HG03103 (cell line): Measurements from ENCODE around the gene NEUROG3.

Source experiments
- ATAC-seq: cut with Tn5 transposase; IDR thresholded peaks from one replicate; pipeline ENCODE4 v1.9.1; 2021; ENCODE audit warnings: low read depth; ENCODE audit not compliant: unreplicated experiment

NEUROG3 gene, protein sequence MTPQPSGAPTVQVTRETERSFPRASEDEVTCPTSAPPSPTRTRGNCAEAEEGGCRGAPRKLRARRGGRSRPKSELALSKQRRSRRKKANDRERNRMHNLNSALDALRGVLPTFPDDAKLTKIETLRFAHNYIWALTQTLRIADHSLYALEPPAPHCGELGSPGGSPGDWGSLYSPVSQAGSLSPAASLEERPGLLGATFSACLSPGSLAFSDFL

GRCh38 chr10:69573056-69573806 is at the start of gene NEUROG3:
NEUROG3 (minus strand) TSS chr10:69573422; CDS start chr10:69573043, 379 bp downstream.
- ATAC-seq, result peak; percentile 54

- no peak for ATAC-seq
These were observed 47.4 kb upstream of the NEUROG3 start for GRCh38 chr10:69620625-69621024.

DNA sequence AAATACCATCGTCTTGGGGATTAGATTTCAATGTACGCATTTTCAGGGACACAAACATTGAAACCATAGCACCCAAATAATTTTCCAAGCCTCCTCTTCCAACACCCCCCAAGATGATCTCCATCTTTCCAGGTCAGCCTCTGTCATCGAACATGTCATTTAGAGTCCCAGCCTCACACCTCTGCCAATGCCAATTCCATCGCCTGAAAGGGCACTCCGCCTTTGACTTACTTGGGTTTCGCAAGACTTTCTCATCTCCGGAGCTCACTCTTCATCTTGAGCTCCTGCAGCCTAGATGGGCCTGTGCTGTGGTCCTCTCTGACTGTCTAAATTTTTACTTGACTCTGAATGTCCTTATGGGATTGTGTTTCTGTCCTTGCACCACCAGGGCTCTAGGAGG is 46.4 kb upstream of the NEUROG3 start:
- ATAC-seq, result no peak

- ATAC-seq, result no peak
These were observed 45.5 kb upstream of the NEUROG3 start for GRCh38 chr10:69618746-69619145.

GRCh38 chr10:69616358-69616757 is 43.1 kb upstream of the NEUROG3 start:
- ATAC-seq, result no peak

DNA sequence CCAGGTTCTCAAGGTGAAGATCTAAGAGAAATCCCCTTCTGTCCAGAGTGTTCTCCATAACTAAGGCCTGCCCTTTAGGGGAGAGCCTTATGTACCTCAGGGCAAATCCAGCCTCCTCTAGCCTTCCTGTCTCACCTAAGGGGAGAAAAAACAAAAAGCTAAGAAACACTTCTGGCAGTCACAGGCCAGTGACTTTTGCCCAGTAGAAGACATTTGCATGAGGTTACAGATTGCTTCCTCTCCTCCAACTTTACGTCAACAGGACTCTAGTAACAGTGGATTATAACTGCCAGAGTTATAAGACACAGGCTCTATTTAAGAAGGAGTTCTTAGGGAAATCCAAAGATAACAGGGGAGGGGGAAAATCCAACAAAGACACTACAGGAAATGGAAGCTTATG is 40.9 kb upstream of the NEUROG3 start:
- no peak for ATAC-seq

GRCh38 chr10:69612760-69613159 is 39.5 kb upstream of the NEUROG3 start:
- no peak for ATAC-seq

DNA sequence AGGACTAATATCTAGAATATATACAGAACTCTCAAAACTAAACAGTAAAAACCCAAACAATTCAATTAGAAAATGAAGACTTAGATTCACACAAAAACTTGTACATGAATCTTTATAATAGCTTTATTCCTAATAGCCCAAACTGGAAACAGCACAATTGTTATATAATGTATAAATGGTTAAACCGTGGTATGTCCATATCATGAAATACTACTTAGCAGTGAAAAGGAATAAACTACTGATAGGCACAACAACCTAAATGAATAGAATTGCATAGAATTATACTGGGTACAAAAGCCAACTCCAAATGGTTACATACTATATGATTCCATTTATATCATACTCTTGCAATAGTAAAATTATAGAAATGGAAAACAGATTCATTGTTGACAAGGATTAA is 35.9 kb upstream of the NEUROG3 start:
- ATAC-seq, result no peak

DNA sequence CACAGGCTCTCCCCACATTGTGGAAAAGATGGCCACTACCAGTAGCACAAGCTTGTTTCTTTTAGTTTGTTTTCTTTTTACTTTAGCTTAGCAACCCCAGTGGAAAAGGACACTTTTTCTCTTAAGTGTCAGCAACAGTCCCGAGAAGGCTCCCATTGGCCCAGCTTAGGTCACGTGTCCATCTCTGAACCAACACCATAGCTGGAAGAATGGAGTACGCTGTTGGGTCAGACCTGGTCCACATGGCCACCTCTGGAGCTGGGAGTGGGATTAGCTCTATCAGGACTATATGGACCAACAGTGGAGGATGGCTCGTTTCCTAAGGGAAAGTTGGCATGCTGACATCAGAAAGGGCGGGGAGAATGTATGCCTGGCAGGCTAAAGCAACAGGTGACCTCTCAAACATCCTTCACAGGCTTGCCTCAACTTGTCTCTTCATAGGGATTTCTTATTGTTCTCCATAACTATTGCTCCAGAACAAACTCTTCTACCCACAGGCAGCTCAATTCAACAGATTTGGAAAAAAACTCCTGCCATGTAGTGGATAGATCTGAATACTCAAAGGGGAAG is 27.6 kb upstream of the NEUROG3 start:
- ATAC-seq, result no peak

DNA sequence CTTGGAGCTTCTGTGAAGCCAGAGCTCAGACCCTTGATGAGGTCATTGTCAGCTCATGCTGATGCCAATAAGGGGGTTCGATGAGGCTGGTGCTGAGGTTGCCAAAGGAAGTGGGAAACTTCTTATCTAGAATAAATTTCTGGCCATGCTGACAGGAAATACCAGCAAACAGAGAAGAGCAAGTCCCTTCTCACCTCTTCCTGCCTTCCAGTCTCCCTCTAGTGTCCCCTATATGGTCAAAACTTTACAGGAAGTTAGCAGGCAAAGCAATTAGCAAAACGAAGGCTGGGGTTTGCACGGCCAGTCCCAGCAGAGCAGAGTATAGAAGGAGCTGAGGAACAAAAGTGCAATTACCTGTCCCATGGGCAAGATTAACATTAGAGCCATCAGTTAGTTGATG is 15.1 kb upstream of the NEUROG3 start:
- no peak for ATAC-seq

GRCh38 chr10:69584624-69585023 is 11.4 kb upstream of the NEUROG3 start:
- no peak for ATAC-seq

DNA sequence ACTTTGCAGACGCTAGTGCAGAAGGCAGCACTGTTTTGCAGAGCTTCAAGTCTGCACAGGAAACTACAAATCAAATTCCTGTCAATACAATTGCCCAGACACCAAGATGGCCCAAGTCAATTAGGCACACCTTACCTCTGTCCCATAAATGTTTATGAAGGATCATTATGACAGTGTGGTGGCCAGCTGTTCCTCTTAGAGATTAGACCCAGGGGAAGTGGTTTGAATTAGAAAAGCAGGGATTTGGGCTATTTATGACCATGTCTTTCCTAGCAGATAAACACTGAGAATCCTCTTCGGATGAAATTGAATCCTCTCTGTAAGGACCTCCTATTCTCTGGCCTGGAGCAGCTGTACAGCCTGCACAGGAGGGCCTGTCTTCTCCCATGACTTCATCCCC is 9.9 kb upstream of the NEUROG3 start:
- no peak for ATAC-seq

DNA sequence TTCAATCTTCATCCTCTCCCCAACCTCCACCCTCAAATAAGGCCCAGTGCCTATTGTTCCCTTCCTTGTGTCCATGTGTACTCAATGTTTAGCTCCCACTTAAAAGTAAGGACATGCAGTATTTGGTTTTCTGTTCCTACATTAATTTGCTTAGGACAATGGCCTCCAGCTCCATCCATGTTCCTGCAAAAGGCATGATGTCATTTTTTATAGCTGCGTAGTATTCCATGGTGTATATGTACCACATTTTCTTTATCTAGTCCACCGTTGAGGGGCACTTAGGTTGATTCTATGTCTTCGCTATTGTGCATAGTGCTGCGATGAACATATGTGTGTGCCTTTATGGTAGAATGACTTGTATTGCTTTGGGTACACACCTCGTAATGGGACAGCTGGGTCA is 7.2 kb upstream of the NEUROG3 start:
- ATAC-seq, result no peak

DNA sequence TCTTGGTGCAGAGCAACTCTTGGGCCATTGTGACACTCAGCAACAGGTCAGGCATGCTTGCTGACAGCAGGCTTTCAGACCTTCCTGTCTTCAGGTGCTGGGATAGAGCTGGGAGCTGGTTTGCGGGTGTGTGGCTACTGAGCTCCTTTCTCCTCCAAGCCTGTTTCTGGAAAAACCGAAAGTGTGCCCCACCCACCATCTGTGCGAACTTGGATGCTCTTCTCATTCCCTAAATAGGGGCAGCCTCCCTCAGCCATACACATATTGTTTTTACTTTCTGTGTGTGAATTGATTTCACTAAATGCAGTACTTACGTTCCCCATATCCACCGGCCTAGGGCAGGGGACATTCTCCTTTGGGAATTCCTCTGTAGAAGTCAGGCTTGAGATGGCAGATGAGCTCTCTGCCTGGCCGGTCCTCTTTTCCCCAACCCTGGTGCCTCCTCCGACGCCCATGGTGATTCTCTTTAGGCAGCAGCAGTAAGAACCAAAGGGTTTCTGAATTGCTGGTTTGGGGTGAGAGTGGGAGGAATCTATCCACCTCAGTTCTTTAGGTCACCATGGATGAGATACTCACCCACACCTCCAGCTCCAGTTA is 6.3 kb upstream of the NEUROG3 start:
- ATAC-seq, result no peak

DNA sequence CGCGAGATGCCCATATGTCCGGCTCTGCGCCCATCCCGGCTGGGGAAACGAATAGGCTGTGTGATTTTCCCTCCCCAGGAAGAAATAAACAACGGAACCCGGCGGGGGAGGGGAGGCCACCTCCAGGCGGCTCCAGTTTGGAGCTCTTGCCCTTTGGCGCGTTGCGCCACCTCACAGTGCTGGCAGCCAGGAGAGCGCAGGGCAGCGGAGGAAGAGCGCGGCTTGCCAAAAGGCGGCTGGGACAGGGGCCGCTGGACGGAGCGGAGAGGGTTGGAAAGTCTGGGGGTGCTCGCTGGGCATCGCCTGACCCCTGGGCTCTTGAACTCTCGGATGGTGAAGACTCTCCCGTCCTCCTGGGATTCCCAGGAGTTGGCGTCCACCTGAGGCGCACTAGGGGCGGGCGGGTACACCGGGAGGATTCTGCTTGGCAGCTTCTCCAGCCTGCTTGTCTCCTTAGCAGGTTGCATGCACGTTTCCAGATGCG is 5.3 kb upstream of the NEUROG3 start:
- no peak for ATAC-seq

- no peak for ATAC-seq
These were observed 4.3 kb upstream of the NEUROG3 start for GRCh38 chr10:69577268-69578232.

GRCh38 chr10:69576334-69577011 is 3.3 kb upstream of the NEUROG3 start:
- ATAC-seq, result no peak

DNA sequence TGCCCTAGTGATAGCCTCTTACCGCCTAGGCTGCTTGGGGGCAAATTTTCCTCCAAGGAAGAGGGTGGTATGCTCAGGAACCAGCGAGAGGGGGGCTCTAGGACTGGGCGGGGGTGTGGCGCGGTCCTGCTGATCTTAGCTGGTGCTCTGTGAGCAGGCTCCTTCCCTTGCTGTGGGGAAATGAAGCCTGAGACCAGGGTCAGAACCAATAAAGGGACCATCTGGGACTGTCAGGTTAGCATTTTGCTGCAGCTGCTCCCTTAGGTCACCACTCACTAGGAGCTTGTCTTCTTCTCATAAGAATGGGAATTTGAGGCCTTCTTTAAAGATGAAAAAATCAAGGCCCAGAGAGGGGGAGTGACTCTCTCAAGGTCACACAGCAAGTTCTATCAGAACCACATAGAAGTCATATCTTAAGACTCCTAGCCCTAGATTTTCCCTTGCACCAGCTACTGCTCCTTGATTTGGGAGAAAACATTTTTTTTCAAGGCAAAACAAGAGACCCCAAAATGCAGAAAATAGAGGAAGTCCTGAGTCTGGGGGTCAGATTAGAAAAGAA is 2.0 kb upstream of the NEUROG3 start:
- ATAC-seq, result no peak

DNA sequence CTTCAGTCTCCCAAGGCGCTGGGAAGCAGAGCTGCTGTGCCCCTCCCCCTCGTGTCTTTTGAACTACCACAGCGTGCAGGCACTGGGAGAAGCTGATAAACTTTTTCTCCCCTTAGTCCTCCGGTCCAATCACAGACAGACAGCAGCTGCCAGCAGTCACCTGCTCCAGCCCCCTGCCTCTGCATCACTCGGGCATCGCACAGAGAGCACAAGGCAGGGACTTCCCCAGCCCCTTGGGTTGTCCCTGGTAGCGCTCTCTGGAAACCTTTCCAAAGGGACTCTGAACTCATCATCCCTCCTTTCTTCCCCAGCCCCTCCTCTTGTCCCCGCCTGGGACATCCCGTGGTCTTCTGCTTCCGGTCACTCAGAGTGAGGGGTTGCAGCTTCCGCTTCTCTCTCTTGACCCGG is 1.4 kb upstream of the NEUROG3 start:
- ATAC-seq, result no peak
